Tibial nerve (tissue), 4 donors: ENCODE results near the gene VWF. TPM values are rescaled to one million over a fixed set of nuclear protein-coding genes. Genes with fewer than 3 reads are reported as not detected.
A peak's percentile ranks its signal among the peaks of the same experiment; 100 is the strongest.

Experiments used
- DNase-seq, 2 donors: peaks; one replicate each; pipeline ENCODE4 v3.0.0-alpha.2; 2019; ENCODE audit warnings: low spot score in 2 of 2
- H3K27ac ChIP-seq, 4 donors: fragments of 200-600 bp; sonication (generic) in 3 of 4; one replicate each; pipeline ENCODE4 v1.5.1; 2017 to 2019; ENCODE audit warnings: mild to moderate bottlenecking in 1 of 4
- H3K27me3 ChIP-seq, 2 donors: fragments of 200-600 bp; sonication (generic) in 1 of 2; one replicate each; pipeline versions ENCODE4 v1.5.1 to v1.6.0; 2017 to 2019
- H3K36me3 ChIP-seq, 3 donors: fragments of 200-600 bp; sonication (generic); one replicate each; pipeline ENCODE4 v1.5.1; 2018 to 2019
- H3K4me1 ChIP-seq, 4 donors: fragments of 200-600 bp; sonication (generic) in 3 of 4; one replicate each; pipeline ENCODE4 v1.5.1; 2017 to 2019
- H3K4me3 ChIP-seq, 4 donors: fragments of 200-600 bp; sonication (generic) in 3 of 4; one replicate each; pipeline ENCODE4 v1.5.1; 2017 to 2019; ENCODE audit warnings: mild to moderate bottlenecking in 1 of 4, moderate library complexity in 1 of 4
- H3K9me3 ChIP-seq, 4 donors: fragments of 200-600 bp; sonication (generic) in 3 of 4; one replicate each; pipeline ENCODE4 v1.5.1; 2017 to 2019
- CTCF ChIP-seq, 5 experiments: fragments of 200-600 bp in 3 of 5; fragments of 450-650 bp in 2 of 5; sonication (generic) in 3 of 5; IDR thresholded peaks; one replicate each; pipeline ENCODE4 v1.5.1; 2016 to 2019; ENCODE audit warnings: antibody characterized with exemption in 5 of 5, mild to moderate bottlenecking in 3 of 5, moderate library complexity in 2 of 5
- EP300 ChIP-seq, 2 donors: sonication (generic); formaldehyde crosslinking; IDR thresholded peaks; one replicate each; pipeline ENCODE4 v1.6.1; 2017; ENCODE audit warnings: antibody characterized with exemption in 2 of 2, mild to moderate bottlenecking in 1 of 2
- POLR2A ChIP-seq, 2 donors: fragments of 450-650 bp; IDR thresholded peaks; one replicate each; pipeline ENCODE4 v1.6.1; 2017; ENCODE audit warnings: antibody characterized with exemption in 2 of 2, mild to moderate bottlenecking in 2 of 2, moderate library complexity in 2 of 2
- WGBS, 2 donors: methylation state at CpG; one replicate each; pipeline ENCODE4 v1.1.5; 2018; 5-methylcytosine and 5-hydroxymethylcytosine counted together
- total RNA-seq, 4 donors: library from RNA; depleted of rRNA; stranded (reverse); fragments of >200 nt; gene quantifications; one replicate each; pipeline ENCODE4 v1.1.0, GENCODE V29; 2016

VWF gene
- 100 to 1,000 TPM in 3 of 4 donors, 10 to 100 TPM in 1; 82.7 to 311 (median 214) TPM for total RNA-seq

GRCh38 chr12:6124411-6125309 is at the start of gene VWF:
TSS of gene VWF (minus strand) at chr12:6124670. CDS start at chr12:6123196, 1,474 bp downstream.
- H3K4me1 ChIP-seq, result no peaks in the 10 kb centered on the region
- no peaks in the 10 kb centered on the region for H3K9me3 ChIP-seq
- H3K27me3 ChIP-seq, result no peaks in the 10 kb centered on the region
- TF ChIP-seq EP300 (IDR thresholded peaks at IDR 0.05) (peak in 1 of 2 donors; percentile 48), CTCF (IDR thresholded peaks at IDR 0.05) (no peak)
- H3K27ac ChIP-seq, result peak within 1 kb of the TSS in 2 of 4 donors; percentile 50 to 56
- no peaks in the 10 kb centered on the region for H3K36me3 ChIP-seq
- DNase-seq, result no peak
- WGBS, 2 donors, result 56 to 57% methylated on average over 5 of the region's 5 CpGs
- peak within 1 kb of the TSS in 1 of 4 donors; percentile 29 for H3K4me3 ChIP-seq

- no peak overlapping the region for H3K4me3 ChIP-seq
- H3K27me3 ChIP-seq, result no peaks in the 10 kb centered on the region
- peak overlapping the region in 1 of 4 donors; percentile 47 for H3K27ac ChIP-seq
- TF ChIP-seq EP300 (IDR thresholded peaks at IDR 0.05) (no peak), POLR2A (IDR thresholded peaks at IDR 0.05) (no peak), CTCF (IDR thresholded peaks at IDR 0.05) (no peak)
- no peaks in the 10 kb centered on the region for H3K9me3 ChIP-seq
- no peak for DNase-seq
- 70 to 81% methylated on average over 4 of the region's 4 CpGs for WGBS, 2 donors
- H3K4me1 ChIP-seq, result peaks cover 0 to 8% (median 0%) of the 10 kb centered on the region in 4 donors
- no peaks in the 10 kb centered on the region for H3K36me3 ChIP-seq
These were observed 48.4 kb upstream of the VWF start for GRCh38 chr12:6172862-6173261.

- no peak for TF ChIP-seq EP300 (IDR thresholded peaks at IDR 0.05)
- no peak for TF ChIP-seq CTCF (IDR thresholded peaks at IDR 0.05)
- no peak for TF ChIP-seq POLR2A (IDR thresholded peaks at IDR 0.05)
- DNase-seq, result no peak
- Histone ChIP-seq H3K36me3 (no peaks in the 10 kb centered on the region), H3K9me3 (no peaks in the 10 kb centered on the region), H3K4me1 (peaks cover 0 to 15% (median 5%) of the 10 kb centered on the region in 4 donors), H3K27ac (peak overlapping the region in 1 of 4 donors; percentile 47), H3K27me3 (no peaks in the 10 kb centered on the region), H3K4me3 (no peak overlapping the region)
- WGBS, 2 donors, result 87 to 88% methylated on average over 15 of the region's 15 CpGs
These were observed 47.6 kb upstream of the VWF start for GRCh38 chr12:6172086-6172485.

- Histone ChIP-seq H3K27me3 (no peaks in the 10 kb centered on the region), H3K4me3 (no peak overlapping the region), H3K4me1 (peaks cover 0 to 19% (median 9%) of the 10 kb centered on the region in 4 donors), H3K27ac (peak overlapping the region in 1 of 4 donors; percentile 47), H3K36me3 (no peaks in the 10 kb centered on the region), H3K9me3 (no peaks in the 10 kb centered on the region)
- TF ChIP-seq POLR2A (IDR thresholded peaks at IDR 0.05) (no peak), EP300 (IDR thresholded peaks at IDR 0.05) (peak; percentile 28 to 62), CTCF (IDR thresholded peaks at IDR 0.05) (no peak)
- whole genome bisulfite sequencing, 2 donors, result 79 to 85% methylated on average over 10 to 20 of the region's 21 CpGs
- DNase-seq, result no peak
These were observed 47.0 kb upstream of the VWF start for GRCh38 chr12:6171409-6172015.
